ENCODE data around the gene E2F3.
A peak's percentile ranks its signal among the peaks of the same experiment; 100 is the strongest.

E2F3 gene

GRCh38 chr6:20402342-20403069 is 827 bp downstream of the E2F3 start:
- peak; percentile 79 for DNase-seq

DNA sequence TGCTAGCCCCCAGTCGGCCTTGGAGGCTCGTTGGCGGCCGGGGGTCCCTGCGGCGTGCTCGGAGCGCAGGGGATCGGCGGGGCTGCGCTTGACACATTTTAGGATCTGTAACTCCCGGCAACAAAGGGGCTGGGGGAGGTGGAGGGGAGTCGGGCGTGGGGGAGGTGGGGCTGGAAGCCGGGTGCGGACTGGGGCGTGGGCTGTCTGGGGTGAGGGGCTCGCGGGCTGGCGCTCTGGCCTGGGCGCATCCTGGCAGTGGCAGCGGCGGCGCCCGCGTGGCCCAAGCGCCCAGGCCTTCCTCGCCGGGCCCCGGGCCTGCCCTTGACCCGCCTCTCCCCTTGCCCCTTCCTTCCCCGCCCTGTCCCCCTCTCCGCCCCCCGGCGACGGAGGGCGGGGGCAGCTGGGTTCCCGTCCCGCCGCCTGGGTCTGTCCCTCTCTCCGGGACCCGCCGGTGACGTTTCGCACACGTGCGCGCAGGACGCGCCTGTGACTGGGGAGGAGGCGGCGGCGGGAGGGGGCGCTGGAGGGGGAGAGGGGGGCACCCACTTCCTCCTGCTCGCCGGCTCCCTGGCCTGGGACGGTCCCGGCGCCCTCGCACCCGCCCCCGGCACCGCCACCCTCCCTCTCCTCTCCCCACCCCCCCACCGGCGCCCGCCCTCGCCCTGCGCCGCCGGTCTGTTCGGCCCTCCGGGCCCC is 1.5 kb downstream of the E2F3 start:
- DNase-seq: peak; percentile 93

- DNase-seq: peak; percentile 80
These were observed 2.3 kb downstream of the E2F3 start for GRCh38 chr6:20403766-20404640.

DNA sequence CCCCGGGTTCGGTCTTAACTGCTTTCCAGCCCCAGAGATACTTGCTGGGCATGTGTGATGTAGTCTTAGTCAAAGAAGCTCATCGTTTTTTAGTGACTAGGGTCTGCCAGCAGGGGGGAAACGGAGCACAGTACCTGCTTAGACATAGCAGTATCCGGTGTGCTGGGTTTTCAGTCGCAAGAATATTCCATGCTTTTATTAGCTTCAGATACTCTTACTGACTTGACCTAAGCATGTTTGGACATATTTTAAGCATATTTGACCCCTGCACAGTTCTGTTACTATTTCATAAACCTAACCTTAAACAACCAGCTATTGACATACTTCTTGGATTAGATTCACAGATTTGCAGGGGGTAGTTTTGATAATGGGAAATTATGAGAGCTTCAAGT is 3.0 kb downstream of the E2F3 start:
- DNase-seq: peak; percentile 85

- DNase-seq: no peak
These were observed 7.2 kb downstream of the E2F3 start for GRCh38 chr6:20408851-20409250.

GRCh38 chr6:20409427-20409971 is 7.8 kb downstream of the E2F3 start:
- DNase-seq: no peak

DNA sequence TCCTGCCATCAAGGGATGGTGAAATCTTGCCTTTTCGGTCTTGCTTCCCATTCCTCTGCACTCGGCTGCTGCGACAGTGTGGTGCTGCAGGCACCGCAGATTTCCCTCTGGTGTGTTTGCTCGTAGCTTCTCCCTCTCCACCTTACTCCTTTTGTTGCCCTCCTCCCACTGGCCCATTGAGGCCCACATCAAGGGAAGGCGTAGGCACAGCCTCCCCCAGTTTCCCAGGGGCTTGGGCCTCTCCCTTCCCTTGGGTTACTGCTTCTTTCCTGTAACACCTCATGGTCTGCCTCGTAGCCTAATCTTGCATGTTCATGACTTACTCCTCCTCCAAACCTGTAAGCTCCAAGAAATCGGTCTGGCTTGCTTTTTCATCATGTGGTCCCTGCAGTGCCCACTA is 9.9 kb downstream of the E2F3 start:
- DNase-seq: no peak

GRCh38 chr6:20411953-20412681 is 10.4 kb downstream of the E2F3 start:
- no peak for DNase-seq

GRCh38 chr6:20412682-20413073 is 11.0 kb downstream of the E2F3 start:
- DNase-seq: no peak

DNA sequence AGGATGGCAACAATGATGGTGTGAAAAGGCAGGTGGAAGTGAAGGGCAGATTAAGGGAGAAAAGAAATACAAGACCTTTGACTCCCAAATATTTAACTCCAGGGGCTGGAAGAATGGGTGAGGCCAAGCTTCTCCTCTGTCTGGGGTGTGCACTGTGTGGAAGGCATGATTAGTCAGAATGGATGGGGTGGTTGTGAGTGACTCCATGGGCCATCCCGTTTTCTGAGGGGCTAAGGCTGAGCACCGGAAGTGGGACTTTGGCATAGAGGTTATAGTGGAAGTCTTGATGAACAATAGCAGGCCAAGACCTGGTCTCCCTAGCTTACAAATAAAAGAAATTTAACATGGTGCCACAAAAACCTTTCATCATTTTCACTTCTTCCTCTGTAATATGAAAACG is 12.1 kb downstream of the E2F3 start:
- no peak for DNase-seq

DNA sequence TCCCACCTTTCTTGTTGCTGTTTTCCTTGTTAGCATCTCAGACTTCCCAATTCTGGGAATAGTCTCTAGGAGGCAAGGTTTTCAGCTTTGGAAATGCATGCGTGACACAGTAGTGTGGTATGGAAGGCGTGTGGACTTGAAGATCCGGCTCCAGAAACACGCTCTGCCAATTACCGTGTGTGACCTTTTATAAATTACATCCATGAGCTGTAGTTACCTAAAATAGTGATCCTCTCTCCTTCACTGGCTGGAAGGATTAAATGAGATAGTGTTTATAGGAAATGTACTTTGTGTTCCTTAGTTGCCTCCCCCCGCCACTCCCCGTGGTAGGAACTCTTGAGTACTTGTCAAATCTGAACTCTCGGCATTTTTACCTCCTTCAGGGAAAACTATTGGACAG is 13.0 kb downstream of the E2F3 start:
- no peak for DNase-seq

- no peak for DNase-seq
These were observed 13.6 kb downstream of the E2F3 start for GRCh38 chr6:20415304-20415703.

DNA sequence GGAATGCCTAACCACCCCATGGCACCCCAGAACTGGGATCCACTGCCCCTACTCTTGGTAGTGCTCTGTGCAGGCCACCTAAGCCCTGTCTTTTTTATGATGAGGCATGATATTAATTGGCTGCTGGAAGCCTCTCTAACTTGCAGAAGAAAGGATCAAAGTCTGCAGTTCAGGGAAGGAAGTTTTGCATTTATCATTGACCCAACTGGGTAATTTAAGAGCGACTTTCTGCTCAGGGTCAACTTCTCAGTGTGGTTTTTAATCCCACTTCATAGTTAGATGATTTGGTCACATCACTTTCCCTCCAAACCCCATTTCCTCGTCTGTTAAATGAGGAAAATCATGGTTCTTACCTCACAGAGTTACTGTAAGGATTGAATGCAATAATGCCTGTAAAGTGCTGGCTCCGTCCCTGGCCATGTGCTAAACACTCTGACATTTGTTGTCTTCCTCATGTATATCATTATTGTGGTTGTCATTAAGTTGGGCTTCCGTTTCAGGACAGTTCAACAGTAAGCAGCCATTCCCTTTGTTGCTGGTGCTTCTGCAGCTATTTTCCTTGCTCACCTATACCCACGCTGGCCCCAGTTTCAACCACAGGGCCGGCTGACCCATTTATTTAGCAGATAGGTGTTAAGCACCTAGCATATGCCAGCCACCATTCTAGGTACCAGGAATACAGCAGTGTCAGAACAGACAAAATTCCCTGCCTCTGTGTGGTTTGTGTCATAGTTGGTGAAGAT is 14.2 kb downstream of the E2F3 start:
- no peak for DNase-seq

GRCh38 chr6:20416567-20417345 is 15.1 kb downstream of the E2F3 start:
- DNase-seq: no peak

- no peak for DNase-seq
These were observed 16.1 kb downstream of the E2F3 start for GRCh38 chr6:20417819-20418218.

DNA sequence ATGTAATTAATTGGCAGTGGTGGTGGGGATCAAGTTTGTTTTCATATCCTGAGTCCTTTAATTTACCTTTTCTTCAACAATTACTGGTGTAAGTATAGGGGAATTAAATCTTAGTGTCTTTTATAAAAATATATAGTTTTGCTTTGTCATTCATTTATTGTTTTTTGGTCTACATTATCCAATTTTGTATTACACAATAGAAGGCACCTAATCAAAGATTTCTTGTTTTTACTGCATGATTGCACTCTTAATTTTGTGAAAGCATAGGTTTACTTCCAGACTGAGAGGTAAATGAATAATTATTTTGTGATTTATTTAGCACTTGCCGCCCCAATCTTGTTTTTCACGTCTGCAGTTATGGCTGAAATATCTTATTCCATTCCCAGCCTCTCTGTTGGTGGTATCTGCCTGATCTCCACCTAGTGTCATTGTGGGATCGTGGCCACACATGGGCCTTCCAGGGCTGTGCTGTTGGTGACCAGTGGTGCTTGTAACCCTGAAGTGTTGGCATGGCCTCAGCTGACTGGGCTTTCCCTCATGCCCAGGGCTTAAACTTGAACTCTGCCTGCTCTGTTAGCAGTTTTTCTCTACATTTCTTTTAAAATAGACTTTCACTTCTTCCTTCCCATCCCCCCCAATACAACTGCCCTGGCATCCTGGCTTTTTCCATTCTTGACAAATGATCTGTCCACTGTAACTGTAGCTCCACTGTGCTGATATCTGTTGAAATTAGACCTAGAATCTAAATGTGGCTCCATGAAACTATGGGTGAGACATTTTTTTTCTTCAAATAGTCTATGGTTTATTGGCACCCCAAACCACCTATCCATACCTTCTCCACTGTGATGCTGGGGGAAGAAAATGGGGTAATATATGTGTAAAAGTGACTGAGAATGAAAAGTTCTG is 24.8 kb downstream of the E2F3 start:
- DNase-seq: no peak

DNA sequence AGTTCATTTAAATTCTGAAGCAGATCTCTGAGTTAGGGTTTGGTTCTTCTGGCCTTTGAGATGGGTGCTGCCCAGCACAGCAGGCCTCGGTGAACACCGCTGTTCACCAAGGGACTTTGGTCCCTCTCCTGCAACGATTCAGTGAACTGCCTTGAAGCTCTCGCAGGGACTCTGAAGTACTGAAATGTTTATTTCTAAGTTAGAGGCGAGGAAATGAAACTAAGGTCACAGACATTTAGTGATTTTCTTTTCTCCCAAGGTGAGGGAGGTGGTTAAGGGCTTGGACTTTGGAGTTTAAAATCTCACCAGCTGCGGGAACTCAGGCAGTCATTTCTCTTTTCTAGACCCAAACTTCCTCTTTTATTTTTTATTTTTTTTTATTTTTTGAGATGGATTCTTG is 26.2 kb downstream of the E2F3 start:
- DNase-seq: no peak

DNA sequence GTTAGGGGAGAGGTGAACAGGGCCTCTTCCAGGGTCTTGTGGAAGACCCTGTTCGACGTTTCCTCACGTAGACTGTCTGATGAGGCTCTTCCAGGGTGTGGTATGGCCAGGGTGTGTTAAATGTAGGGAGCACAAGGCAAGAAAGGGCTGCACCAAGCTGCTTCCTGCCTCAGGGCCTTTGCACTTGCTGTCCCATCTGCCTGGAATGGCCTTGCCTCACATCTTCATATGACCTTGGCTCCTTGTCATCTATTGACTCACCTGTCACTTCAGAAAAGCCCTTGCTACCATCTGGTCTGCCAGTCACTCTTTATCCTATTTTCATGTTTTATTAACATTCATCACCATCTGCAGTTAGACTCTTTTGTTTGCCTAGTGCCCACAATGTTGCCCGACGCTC is 31.0 kb downstream of the E2F3 start:
- peak; percentile 93 for DNase-seq

DNA sequence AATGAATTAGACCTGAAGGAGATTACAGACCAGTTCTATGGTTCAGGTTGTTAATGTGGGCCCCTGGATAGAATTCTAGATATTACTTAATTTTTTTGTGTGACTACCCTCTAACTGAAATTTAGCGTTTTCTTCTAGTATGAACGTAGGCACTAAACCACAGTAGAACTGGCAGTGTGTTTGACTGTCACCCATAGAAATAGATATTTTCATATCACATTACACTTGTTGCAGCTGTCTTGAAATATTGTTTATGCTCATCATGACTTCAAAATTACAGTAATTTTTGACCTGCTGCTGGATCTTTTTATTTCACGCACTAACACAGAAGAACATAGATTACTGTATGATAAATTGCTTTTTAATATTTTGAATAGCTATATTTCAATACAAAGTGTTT is 31.6 kb downstream of the E2F3 start:
- peak; percentile 61 for DNase-seq

GRCh38 chr6:20433929-20434328 is 32.2 kb downstream of the E2F3 start:
- DNase-seq: peak; percentile 34
